HUES6 (cell line): ENCODE results near the gene RELN.
"Not testable (repeated sequence)": the region's sequence is repeated elsewhere in the genome, so short reads cannot be mapped to it uniquely, and the experiment has no call there.

Experiments used
- H3K27ac ChIP-seq: 2 replicates; pipeline ENCODE4 v1.7.0; 2013; ENCODE audit warnings: low read depth, mild to moderate bottlenecking, low read length, inconsistent platforms
- H3K27me3 ChIP-seq: 2 replicates; pipeline ENCODE4 v1.6.1; 2013; ENCODE audit warnings: low read length; ENCODE audit not compliant: control insufficient read depth, insufficient read depth
- H3K36me3 ChIP-seq: 2 replicates; pipeline ENCODE4 v1.6.1; 2013; ENCODE audit warnings: low read length; ENCODE audit not compliant: control insufficient read depth, insufficient read depth
- H3K4me1 ChIP-seq: 2 replicates; pipeline ENCODE4 v1.6.1; 2013; ENCODE audit warnings: low read length; ENCODE audit not compliant: control insufficient read depth, insufficient read depth
- H3K4me3 ChIP-seq: 2 replicates; pipeline ENCODE4 v1.5.1; 2013; ENCODE audit warnings: low read depth, low read length
- H3K9ac ChIP-seq: one replicate; pipeline ENCODE4 v1.6.1; 2013; ENCODE audit warnings: mild to moderate bottlenecking, low read length
- H3K9me3 ChIP-seq: 2 replicates; pipeline ENCODE4 v1.6.1; 2013; ENCODE audit warnings: low read depth, low read length; ENCODE audit not compliant: control insufficient read depth, insufficient read depth

Gene RELN

DNA sequence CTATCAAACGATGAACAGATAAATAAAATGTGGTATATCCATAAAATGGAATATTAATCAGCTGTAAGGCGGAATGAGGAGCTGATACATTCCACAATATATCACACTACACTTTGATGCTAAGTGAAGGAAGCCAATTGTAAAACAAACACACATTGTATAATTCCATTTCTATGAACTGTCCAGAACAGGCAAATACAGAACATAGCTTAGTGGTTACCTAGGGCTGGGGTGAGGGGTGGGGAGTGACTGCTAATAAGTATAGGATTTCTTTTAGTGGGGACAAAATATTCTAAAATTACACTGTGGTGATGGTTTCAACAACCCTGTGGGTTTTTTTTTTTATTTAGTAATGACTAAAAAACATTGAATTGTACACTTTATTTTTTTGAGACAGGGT, 461.3 kb downstream of the RELN start:
- Histone ChIP-seq H3K4me1 (no peaks in the 10 kb centered on the region), H3K9me3 (no peaks in the 10 kb centered on the region), H3K27ac (no peak overlapping the region), H3K4me3 (no peak overlapping the region), H3K36me3 (no peaks in the 10 kb centered on the region), H3K27me3 (0 out of 2 replicates have a peak, but pooled peaks cover 3% of the 10 kb centered on the region), H3K9ac (no peak overlapping the region)

DNA sequence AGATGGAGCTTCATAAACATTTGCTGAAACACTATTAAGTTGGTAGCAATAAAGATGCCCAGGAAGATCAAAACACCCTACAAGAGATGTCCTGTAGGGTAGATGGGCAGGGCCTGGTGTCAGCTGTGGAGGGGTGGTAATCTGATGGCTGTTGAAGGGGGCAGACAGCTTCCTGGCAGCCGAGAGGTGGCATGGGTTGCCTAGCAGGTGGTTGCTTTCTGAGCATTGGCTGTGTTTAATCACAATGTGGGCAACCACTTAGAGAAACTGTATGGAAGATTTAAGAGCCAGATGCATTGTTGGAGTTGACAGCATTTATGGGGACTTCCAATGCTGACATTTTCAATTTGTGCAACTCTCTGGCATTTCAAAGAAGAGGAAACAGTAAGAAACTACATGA, 463.5 kb downstream of the RELN start:
- no peak overlapping the region for H3K9ac ChIP-seq
- 0 out of 2 replicates have a peak, but pooled peaks cover 3% of the 10 kb centered on the region for H3K27me3 ChIP-seq
- 0 out of 2 replicates have a peak, but pooled peaks cover 4% of the 10 kb centered on the region for H3K4me1 ChIP-seq
- H3K4me3 ChIP-seq: no peak overlapping the region
- no peak overlapping the region for H3K27ac ChIP-seq
- no peaks in the 10 kb centered on the region for H3K36me3 ChIP-seq
- H3K9me3 ChIP-seq: no peaks in the 10 kb centered on the region

GRCh38 chr7:103524042-103524907, 465.2 kb downstream of the RELN start:
- Histone ChIP-seq H3K27ac (no peak overlapping the region), H3K36me3 (no peaks in the 10 kb centered on the region), H3K4me1 (0 out of 2 replicates have a peak, but pooled peaks cover 4% of the 10 kb centered on the region), H3K9ac (no peak overlapping the region), H3K4me3 (no peak overlapping the region), H3K9me3 (no peaks in the 10 kb centered on the region), H3K27me3 (0 out of 2 replicates have a peak, but pooled peaks cover 3% of the 10 kb centered on the region)

DNA sequence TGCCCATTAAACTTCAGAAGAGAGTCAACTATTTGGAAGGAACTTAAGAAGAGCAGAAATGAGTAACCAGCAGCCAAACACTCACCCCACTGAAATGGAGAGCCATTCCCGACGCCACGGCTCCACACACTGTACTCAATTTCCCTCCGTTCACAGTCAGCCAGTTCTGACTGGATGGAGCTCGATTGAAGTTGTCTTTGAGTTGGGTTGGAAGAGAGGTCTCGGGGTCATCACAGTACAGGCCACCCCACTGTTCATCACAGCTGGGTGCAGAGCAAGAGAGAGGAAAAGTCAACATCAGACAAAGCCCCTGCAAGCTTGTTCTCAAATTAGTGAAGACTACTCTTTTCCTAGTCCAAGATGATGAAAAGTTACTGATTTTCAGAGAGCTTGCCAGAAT, 467.5 kb downstream of the RELN start:
- H3K27ac ChIP-seq: no peak overlapping the region
- H3K9me3 ChIP-seq: no peaks in the 10 kb centered on the region

DNA sequence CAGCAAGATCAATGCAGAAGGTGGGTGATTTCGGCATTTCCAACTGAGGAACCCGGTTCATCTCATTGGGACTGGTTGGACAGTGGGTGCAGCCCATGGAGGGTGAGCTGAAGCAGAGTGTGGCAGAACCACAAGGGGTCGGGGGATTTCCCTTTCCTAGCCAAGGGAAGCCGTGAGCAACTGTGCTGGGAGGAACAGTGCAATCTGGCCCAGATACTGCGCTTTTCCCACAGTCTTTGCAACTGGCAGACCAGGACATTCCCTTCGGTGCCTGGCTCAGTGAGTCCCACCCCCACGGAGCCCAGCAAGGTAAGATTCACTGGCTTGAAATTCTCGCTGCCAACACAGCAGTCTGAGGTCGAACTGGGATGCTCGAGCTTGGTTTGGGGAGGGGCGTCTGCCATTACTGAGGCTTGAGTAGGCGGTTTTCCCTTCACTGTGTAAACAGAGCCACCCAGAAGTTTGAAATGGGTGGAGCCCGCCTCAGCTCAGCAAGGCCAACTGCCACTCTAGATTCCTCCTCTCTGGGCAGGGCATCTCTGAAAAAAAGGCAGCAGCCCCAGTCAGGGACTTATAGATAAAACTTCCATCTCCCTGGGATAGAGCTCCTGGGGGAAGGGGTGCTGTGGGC, 484.8 kb downstream of the RELN start:
- no peaks in the 10 kb centered on the region; the same call in 1 of the 2 replicates for H3K27me3 ChIP-seq
- no peak overlapping the region for H3K27ac ChIP-seq
- H3K36me3 ChIP-seq: no peaks in the 10 kb centered on the region
- no peaks in the 10 kb centered on the region for H3K4me1 ChIP-seq
- H3K4me3 ChIP-seq: peak overlapping the region; percentile 25; the same call in 1 of the 2 replicates
- H3K9me3 ChIP-seq: no peaks in the 10 kb centered on the region
- H3K9ac ChIP-seq: no peak overlapping the region

More for the DNA sequence above, 467.5 kb downstream of the RELN start:
- Histone ChIP-seq H3K4me3 (no peak overlapping the region), H3K9ac (no peak overlapping the region), H3K4me1 (0 out of 2 replicates have a peak, but pooled peaks cover 4% of the 10 kb centered on the region), H3K27me3 (0 out of 2 replicates have a peak, but pooled peaks cover 3% of the 10 kb centered on the region), H3K36me3 (no peaks in the 10 kb centered on the region)

- Histone ChIP-seq H3K4me3 (no peak overlapping the region), H3K4me1 (no peaks in the 10 kb centered on the region), H3K9ac (no peak overlapping the region), H3K36me3 (no peaks in the 10 kb centered on the region), H3K27ac (no peak overlapping the region), H3K27me3 (peaks cover 6% of the 10 kb centered on the region), H3K9me3 (no peaks in the 10 kb centered on the region)
Measured at GRCh38 chr7:103501206-103501605, 488.3 kb downstream of the RELN start.

DNA sequence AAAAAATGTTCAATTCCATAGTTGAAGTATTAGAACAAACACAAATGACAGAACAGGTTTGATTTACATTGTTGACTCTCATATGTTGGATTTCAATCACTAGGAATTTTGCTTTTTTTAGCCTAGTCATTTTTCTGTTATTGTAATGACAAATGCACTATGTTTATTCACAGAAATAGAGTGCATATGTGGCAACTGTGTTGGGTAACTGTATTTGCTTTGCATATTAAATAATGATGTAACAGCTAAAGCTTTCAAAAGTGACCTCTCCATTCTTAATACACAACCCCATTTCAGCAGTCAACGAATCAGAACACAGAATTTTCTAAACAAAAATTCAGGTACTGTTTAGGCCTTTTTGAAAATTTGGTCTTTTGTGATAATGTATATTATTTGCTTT, 489.5 kb downstream of the RELN start:
- Histone ChIP-seq H3K27ac (no peak overlapping the region), H3K4me1 (no peaks in the 10 kb centered on the region), H3K9ac (no peak overlapping the region), H3K36me3 (no peaks in the 10 kb centered on the region), H3K9me3 (no peaks in the 10 kb centered on the region), H3K4me3 (no peak overlapping the region), H3K27me3 (peaks cover 6% of the 10 kb centered on the region)

GRCh38 chr7:103487419-103487818, 502.0 kb downstream of the RELN start:
- H3K9ac ChIP-seq: no peak overlapping the region
- no peak overlapping the region for H3K4me3 ChIP-seq
- H3K9me3 ChIP-seq: no peaks in the 10 kb centered on the region
- no peaks in the 10 kb centered on the region for H3K4me1 ChIP-seq
- H3K27me3 ChIP-seq: peaks cover 8% of the 10 kb centered on the region
- no peaks in the 10 kb centered on the region for H3K36me3 ChIP-seq
- no peak overlapping the region for H3K27ac ChIP-seq

GRCh38 chr7:103486873-103487272, 502.6 kb downstream of the RELN start:
- not testable (repeated sequence) for H3K27ac ChIP-seq

DNA sequence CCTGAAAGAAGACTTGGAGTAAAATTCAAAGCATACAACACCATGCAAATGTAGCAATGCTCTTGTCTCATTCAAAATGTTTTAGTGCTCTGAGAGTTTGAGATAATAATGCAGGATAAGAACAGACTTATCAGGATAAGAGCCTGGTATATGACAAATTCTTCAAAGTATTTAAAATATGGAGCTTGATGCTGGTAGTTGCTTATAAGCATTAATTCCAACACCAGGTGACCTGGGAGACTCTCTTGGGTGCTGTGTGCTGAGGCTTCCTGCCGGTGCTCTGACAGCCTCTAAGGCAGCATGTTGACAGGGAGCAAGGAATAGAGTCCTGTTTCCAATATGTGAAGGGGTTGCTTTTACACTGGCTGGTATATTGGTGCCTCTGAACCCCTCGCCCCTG, 508.7 kb downstream of the RELN start:
- Histone ChIP-seq H3K4me1 (no peaks in the 10 kb centered on the region), H3K27ac (no peak overlapping the region), H3K27me3 (peaks cover 3% of the 10 kb centered on the region; the same call in 1 of the 2 replicates), H3K9me3 (no peaks in the 10 kb centered on the region), H3K9ac (no peak overlapping the region), H3K36me3 (no peaks in the 10 kb centered on the region), H3K4me3 (no peak overlapping the region)

More at GRCh38 chr7:103486873-103487272, 502.6 kb downstream of the RELN start:
- not testable (repeated sequence) for H3K36me3 ChIP-seq, H3K4me1 ChIP-seq, H3K4me3 ChIP-seq, H3K9ac ChIP-seq, H3K9me3 ChIP-seq
- peaks cover 10% of the 10 kb centered on the region for H3K27me3 ChIP-seq

DNA sequence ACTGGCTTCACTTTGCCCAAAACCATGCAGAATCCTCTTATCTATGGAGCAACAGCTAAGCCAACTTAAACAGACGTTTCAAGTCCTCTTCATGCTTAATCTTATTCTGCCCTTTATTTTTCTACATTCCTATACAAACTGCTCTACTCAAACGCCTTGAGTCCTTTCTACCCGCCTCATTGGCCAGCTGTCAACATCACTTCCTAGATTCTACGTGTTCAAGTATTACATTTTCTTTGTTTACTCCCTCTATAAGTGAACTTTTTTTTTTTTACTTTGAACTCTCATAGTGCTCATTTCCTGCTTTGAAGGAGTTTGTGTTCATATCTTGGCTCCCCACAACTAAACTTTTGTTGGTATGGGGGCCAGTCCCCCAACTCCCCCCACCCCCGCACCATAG, 514.5 kb downstream of the RELN start:
- H3K9ac ChIP-seq: no peak overlapping the region
- no peaks in the 10 kb centered on the region for H3K9me3 ChIP-seq
- H3K4me1 ChIP-seq: no peaks in the 10 kb centered on the region
- H3K27ac ChIP-seq: no peak overlapping the region
- no peak overlapping the region for H3K4me3 ChIP-seq
- H3K36me3 ChIP-seq: no peaks in the 10 kb centered on the region
- H3K27me3 ChIP-seq: no peaks in the 10 kb centered on the region
